GM15510 (cell line): ENCODE data around the gene MAST4.

ENCODE experiments used
- POLR2A ChIP-seq: IDR thresholded peaks from 3 replicates; pipeline ENCODE4 v1.6.1; 2011; ENCODE audit warnings: borderline replicate concordance; ENCODE audit not compliant: insufficient read length; ENCODE audit errors: extremely low read depth

The MAST4 gene

GRCh38 chr5:66582499-66583165, 13.6 kb upstream of the MAST4 start:
- TF ChIP-seq POLR2A: no peak

- TF ChIP-seq POLR2A: no peak
Measured at GRCh38 chr5:66585291-66585690, 10.9 kb upstream of the MAST4 start.

GRCh38 chr5:66587771-66588170, 8.4 kb upstream of the MAST4 start:
- no peak for TF ChIP-seq POLR2A

GRCh38 chr5:66596636-66597182, 516 bp downstream of the MAST4 start:
- no peak for TF ChIP-seq POLR2A

- no peak for TF ChIP-seq POLR2A
Measured at GRCh38 chr5:66597183-66597757, 1.1 kb downstream of the MAST4 start.

- TF ChIP-seq POLR2A: no peak
Measured at GRCh38 chr5:66602621-66603020, 6.4 kb downstream of the MAST4 start.

GRCh38 chr5:66603164-66603563, 7.0 kb downstream of the MAST4 start:
- TF ChIP-seq POLR2A: no peak

- TF ChIP-seq POLR2A: no peak
Measured at GRCh38 chr5:66603881-66604280, 7.7 kb downstream of the MAST4 start.

GRCh38 chr5:66606713-66607112, 10.5 kb downstream of the MAST4 start:
- no peak for TF ChIP-seq POLR2A

GRCh38 chr5:66608501-66608900, 12.3 kb downstream of the MAST4 start:
- TF ChIP-seq POLR2A: no peak

GRCh38 chr5:66609615-66610014, 13.4 kb downstream of the MAST4 start:
- TF ChIP-seq POLR2A: no peak

GRCh38 chr5:66612226-66612625, 16.0 kb downstream of the MAST4 start:
- no peak for TF ChIP-seq POLR2A

GRCh38 chr5:66615136-66615535, 18.9 kb downstream of the MAST4 start:
- no peak for TF ChIP-seq POLR2A

GRCh38 chr5:66615894-66616293, 19.7 kb downstream of the MAST4 start:
- TF ChIP-seq POLR2A: no peak

- TF ChIP-seq POLR2A: no peak
Measured at GRCh38 chr5:66616520-66617225, 20.5 kb downstream of the MAST4 start.
